HG02571 (cell line): ENCODE results near the gene HIPK4.
"Not testable (repeated sequence)": the region's sequence is repeated elsewhere in the genome, so short reads cannot be mapped to it uniquely, and the experiment has no call there.

Experiments used
- ATAC-seq: cut with Tn5 transposase; IDR thresholded peaks from one replicate; pipeline ENCODE4 v1.9.1; 2021; ENCODE audit warnings: mild to moderate bottlenecking, moderate library complexity; ENCODE audit not compliant: unreplicated experiment

HIPK4 gene

DNA sequence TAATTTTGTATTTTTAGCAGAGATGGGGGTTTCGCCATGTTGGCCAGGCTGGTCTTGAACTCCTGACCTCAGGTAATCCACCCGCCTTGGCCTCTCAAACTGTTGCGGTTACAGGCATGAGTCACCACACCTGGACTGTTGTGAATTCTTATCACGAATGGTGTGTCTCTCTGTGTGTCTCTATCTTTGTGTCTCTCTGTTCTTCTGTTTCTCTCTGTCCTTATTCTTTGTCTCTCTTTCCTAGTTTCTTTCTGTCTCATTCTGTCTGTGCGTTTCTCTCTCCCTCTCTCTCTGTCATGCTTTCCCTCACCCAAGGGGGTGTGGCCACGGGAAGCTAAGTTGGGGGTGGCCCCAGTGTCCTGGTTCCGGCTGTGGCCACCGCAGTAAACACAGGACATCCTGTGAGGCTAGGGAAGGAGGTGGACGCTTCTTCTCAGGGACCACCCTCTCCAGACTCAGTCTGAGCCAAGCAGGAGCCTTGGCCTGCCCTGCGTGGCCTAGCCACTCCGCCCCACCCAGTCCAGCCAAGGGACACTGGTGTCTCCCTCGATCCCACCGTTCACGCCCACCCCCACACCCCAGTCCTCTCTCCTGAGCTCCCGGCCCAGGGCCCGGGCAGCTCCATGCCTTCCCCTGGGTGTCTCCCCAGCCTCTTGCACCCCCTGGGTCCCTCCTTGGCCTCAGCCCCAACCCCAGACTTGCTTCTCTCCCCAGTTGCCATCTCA, 27.1 kb upstream of the HIPK4 start:
- no peak for ATAC-seq

GRCh38 chr19:40415768-40416167, 25.8 kb upstream of the HIPK4 start:
- ATAC-seq = no peak

DNA sequence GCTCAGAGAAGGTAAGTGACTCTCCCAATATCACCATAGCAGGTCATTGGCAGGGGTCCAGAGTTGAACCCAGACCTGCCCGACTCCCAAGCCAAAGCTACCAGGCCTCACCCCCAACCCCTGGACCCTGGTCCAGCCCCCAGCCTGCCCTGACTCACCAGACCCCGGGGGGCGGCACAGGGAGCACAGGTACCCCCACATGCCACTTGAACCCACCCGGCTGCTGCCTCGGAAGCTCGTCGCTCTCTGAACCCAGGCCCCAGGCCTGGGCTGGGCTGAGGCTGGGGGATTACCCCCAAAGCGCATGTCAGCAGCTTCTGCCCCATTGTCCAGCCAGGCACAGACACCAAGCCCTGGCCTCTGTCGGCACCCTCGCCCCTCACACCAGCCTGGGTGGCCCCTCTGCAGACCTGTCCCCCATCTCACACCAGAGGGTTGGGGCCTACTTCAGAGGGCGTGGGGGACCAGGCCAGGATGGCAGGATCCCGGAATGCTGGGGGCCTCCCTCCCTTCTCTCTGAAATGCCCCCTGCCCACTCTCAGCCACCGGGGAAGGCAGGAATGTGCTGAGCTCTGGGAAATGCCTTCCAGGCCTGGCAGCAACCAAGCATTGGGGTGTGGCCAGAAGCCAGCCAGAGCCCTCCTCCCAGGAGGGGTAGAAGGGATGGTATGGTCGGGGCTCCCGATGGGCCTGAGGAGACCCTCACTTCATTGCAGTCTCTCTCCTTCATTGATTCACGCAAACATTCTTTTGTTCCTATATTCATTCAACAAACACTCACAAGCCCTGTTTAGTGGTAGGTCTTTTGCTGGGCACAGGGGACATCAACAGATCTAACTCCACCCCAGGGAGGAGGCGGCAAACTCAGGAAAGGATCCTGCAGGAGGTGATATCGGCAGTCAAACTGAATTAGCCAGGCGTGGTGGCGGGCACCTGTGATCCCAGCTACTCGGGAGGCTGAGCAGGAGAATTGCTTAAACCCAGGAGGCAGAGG, 24.9 kb upstream of the HIPK4 start:
- no peak for ATAC-seq

GRCh38 chr19:40413291-40413845, 23.4 kb upstream of the HIPK4 start, which contains the start of gene PRX:
TSS of gene PRX (minus strand) at chr19:40413378. CDS start at chr19:40407932, 5,446 bp downstream.
- ATAC-seq = no peak

GRCh38 chr19:40412866-40413265, 22.9 kb upstream of the HIPK4 start:
- ATAC-seq = no peak

DNA sequence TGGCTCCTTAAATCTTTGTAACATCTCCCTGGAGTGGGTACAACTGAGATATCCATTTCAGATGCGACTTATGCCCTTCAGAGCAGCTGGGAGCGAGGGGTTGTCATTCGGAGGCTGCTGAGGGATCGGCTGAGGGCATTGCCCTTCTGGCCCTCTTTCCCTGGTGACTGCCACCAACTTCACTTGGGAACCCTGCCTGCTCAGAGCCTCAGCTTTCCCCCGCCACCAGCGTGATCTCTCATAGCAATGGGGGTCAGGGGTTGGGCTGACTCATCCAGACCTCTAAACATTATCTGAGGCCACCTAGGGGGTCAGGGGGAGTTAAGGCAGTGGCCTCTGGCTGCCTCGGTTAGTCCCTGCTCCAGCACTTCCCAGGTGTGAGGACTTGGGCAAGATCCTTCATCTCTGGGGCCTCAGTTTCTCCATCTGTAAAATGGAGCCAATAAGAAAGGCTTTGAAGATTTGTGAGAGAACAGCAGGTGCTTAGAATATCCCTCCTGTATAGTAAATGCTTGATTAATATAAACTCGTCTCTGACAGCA, 22.0 kb upstream of the HIPK4 start:
- no peak for ATAC-seq

DNA sequence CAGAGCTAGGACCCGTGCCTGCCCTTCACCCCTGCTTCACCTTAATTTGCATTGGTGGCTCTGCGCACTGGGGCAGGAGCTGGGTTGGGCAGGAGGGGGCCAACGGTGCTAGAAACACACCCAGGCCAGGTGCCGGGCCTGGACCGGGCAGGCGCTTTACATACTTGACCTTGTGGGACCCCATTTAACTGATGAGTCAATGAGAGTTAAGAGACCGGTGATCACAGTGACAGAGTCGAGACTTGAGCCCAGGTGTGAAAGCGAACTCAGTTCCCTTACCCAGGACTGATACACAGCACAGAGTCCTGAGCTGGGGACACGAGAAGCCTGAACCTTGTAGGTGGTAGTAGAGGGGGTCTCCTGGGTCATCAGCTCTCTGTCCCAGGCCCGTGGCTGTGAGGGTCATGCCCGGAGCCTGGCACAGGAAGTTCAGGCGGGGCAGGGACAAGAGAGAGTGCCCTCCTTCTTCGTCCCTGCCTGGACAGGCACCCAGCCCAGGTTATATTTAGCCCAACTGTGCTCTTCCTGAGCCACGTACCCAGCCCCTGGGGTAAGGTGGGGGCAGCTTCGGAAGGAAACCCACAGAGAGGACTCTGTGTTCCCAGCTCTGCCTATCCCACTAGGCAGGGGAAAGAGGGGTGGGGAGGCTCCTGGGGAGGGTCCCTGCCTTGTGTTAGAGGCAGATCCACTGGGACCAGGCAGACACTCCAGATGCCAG, 21.3 kb upstream of the HIPK4 start:
- ATAC-seq = no peak

GRCh38 chr19:40410030-40410389, 20.0 kb upstream of the HIPK4 start:
- ATAC-seq = no peak

DNA sequence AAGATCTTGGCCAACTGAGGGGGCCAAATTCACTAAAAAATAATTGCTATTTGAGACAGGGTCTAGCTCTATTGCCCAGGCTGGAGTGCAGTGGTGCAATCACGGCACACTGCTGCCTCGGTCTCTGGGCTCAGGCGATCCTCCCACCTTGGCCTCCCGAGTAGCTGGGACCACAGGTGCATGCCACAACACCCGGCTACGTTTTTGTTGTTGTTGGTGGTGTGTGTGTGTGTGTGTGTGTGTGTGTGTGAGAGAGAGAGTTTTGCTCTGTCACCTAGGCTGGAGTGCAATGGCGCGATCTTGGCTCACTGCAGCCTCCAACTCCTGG, 18.6 kb upstream of the HIPK4 start:
- ATAC-seq = not testable (repeated sequence)

GRCh38 chr19:40407714-40408597, 18.0 kb upstream of the HIPK4 start:
- ATAC-seq = no peak

DNA sequence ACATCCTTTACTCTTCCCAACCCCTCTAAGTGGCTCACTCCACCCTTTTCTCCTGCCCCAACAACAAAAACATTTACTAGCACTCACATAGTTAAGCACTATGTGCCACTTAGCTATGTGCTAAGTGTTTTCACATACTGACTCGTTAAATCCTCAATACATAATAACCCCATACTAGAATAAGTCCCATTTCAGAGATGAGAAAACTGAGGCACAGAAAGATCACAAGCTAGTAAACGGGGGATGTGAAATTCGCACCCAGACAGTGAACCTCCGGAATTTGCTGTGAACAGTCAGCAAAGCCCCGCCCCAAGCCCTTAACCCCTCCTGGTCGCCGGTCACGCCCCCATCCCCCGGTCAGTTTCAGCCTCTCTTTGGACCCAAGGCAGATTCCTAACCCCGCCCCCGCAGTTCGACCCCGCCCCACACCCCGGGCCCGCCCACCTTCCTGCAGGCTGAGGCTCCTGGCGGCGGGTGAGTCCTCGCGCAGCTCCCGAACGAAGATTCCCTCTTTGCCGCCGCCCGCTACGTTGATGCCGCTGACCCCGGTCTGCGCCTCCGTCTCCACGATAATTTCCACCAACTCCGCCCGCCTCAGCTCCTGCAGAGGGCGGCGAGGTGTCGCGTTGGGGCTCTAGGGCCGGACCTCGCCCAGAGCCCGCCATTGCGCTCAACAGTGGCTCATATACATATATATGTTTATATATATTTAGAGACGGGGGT, 13.4 kb upstream of the HIPK4 start:
- peak; percentile 61 for ATAC-seq

GRCh38 chr19:40400559-40400958, 10.6 kb upstream of the HIPK4 start:
- no peak for ATAC-seq

DNA sequence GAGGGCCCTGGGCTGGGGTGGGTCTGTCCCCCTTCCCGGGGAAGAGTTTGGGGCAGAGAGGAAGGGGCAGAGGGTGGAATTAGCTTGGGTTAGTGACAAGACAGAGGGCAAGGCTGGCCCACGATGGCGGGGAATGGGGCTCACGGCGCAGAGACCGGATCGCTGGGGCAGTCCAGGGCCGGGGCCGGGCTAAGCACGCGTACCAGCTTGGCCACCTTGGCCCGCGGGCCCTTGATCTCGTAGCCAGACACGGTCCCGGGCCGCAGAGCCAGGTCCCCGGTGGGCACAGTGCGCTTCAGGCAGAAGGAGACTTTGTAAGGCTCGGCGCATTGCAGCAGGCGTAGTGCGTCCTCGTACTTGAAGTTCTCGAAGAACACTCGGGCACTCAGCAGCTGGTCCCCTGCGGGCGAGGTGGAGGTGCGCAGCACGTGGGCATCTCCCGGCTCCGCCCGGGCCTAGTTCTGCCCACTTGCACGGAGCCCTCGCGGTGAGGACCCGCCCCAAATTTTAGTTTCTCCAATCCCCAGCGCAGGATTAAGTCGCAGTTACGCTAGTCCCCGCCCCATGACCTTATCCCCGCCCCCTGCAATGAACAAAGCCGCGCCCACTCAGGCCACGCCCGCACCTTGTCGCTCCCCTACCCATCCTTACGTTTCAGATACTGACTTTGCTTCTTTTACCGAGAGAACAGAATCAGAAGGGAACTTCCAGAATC, 8.6 kb upstream of the HIPK4 start:
- ATAC-seq = no peak

- no peak for ATAC-seq
Measured at GRCh38 chr19:40397568-40397906, 7.6 kb upstream of the HIPK4 start.

- no peak for ATAC-seq
Measured at GRCh38 chr19:40396886-40397567, 7.0 kb upstream of the HIPK4 start.

GRCh38 chr19:40395956-40396355, 6.0 kb upstream of the HIPK4 start:
- ATAC-seq = no peak

- ATAC-seq = no peak
Measured at GRCh38 chr19:40394816-40395210, 4.8 kb upstream of the HIPK4 start.
